HepG2 (cell line): ENCODE data around the gene PRR14. TPM values are rescaled to one million over a fixed set of nuclear protein-coding genes. Genes with fewer than 3 reads are reported as not detected.

Experiments
- ATF5 ChIP-seq: sonication (generic); formaldehyde crosslinking; IDR thresholded peaks from 2 replicates; pipeline ENCODE4 v1.4.0; 2020; ENCODE audit warnings: mild to moderate bottlenecking, low read depth, missing genetic modification reagents
- CCDC6 ChIP-seq: sonication (generic); formaldehyde crosslinking; IDR thresholded peaks from 2 replicates; pipeline ENCODE4 v1.8.1; 2022; ENCODE audit warnings: mild to moderate bottlenecking, missing genetic modification reagents, moderate library complexity
- CEBPG ChIP-seq: IDR thresholded peaks from 2 replicates; pipeline ENCODE4 v1.6.1; 2016
- FOXK2 ChIP-seq: fragments of 450-650 bp; IDR thresholded peaks from 2 replicates; pipeline ENCODE4 v1.6.1; 2016
- GABPA ChIP-seq, 2 experiments: IDR thresholded peaks; 2 replicates each; pipeline ENCODE4 v1.6.1; 2011 to 2016; ENCODE audit warnings: low read depth in 2 of 2, low read length in 1 of 2, missing biosample characterization in 1 of 2, missing genetic modification characterization in 1 of 2
- GTF3A ChIP-seq: sonication (generic); formaldehyde crosslinking; conservative IDR thresholded peaks from 2 replicates; pipeline ENCODE4 v1.4.0; 2020; ENCODE audit warnings: mild to moderate bottlenecking, missing genetic modification reagents
- HCFC1 ChIP-seq: fragments of 150-350 bp; IDR thresholded peaks from 2 replicates; pipeline ENCODE4 v1.6.1; 2014; ENCODE audit warnings: low read depth, low read length
- HOXA3 ChIP-seq: sonication (generic); formaldehyde crosslinking; IDR thresholded peaks from 2 replicates; pipeline ENCODE4 v1.5.0; 2020; ENCODE audit warnings: missing genetic modification reagents
- JARID2 ChIP-seq: sonication (generic); formaldehyde crosslinking; IDR thresholded peaks from 2 replicates; pipeline ENCODE4 v1.8.1; 2023; ENCODE audit warnings: missing genetic modification reagents, inconsistent platforms; ENCODE audit not compliant: insufficient replicate concordance
- MEIS2 ChIP-seq: sonication (generic); formaldehyde crosslinking; IDR thresholded peaks from 2 replicates; pipeline ENCODE4 v1.9.0; 2021; ENCODE audit warnings: mild to moderate bottlenecking, missing genetic modification reagents
- RXRB ChIP-seq: IDR thresholded peaks from 2 replicates; pipeline ENCODE4 v1.6.1; 2016; ENCODE audit warnings: borderline replicate concordance, missing genetic modification reagents, missing compliant biosample characterization
- TP53 ChIP-seq: sonication (generic); formaldehyde crosslinking; conservative IDR thresholded peaks from 2 replicates; pipeline ENCODE4 v1.4.0; 2020; ENCODE audit warnings: missing genetic modification reagents
- ZNF17 ChIP-seq: sonication (generic); formaldehyde crosslinking; IDR thresholded peaks from 2 replicates; pipeline ENCODE4 v1.5.0; 2020; ENCODE audit warnings: mild to moderate bottlenecking, missing genetic modification reagents
- ZNF337 ChIP-seq: sonication (generic); formaldehyde crosslinking; IDR thresholded peaks from 2 replicates; pipeline ENCODE4 v1.5.1; 2020; ENCODE audit warnings: missing genetic modification reagents, low read depth, mild to moderate bottlenecking, borderline replicate concordance
- ZNF501 ChIP-seq: sonication (generic); formaldehyde crosslinking; IDR thresholded peaks from 2 replicates; pipeline ENCODE4 v1.5.1; 2020; ENCODE audit warnings: mild to moderate bottlenecking, moderate library complexity, missing genetic modification reagents
- ZNF510 ChIP-seq: sonication (generic); formaldehyde crosslinking; IDR thresholded peaks from 2 replicates; pipeline ENCODE4 v1.4.0; 2020; ENCODE audit warnings: low read depth, mild to moderate bottlenecking, missing genetic modification reagents
- ZNF556 ChIP-seq: sonication (generic); formaldehyde crosslinking; IDR thresholded peaks from 2 replicates; pipeline ENCODE4 v1.4.0; 2020; ENCODE audit warnings: mild to moderate bottlenecking, missing genetic modification reagents, borderline replicate concordance
- ZNF598 ChIP-seq: sonication (generic); formaldehyde crosslinking; IDR thresholded peaks from 2 replicates; pipeline ENCODE4 v1.5.1; 2020; ENCODE audit warnings: mild to moderate bottlenecking, missing genetic modification reagents, borderline replicate concordance
- ZNF605 ChIP-seq: sonication (generic); formaldehyde crosslinking; IDR thresholded peaks from 2 replicates; pipeline ENCODE4 v1.8.0; 2022; ENCODE audit warnings: mild to moderate bottlenecking, missing genetic modification reagents
- ZNF674 ChIP-seq: sonication (generic); formaldehyde crosslinking; IDR thresholded peaks from 2 replicates; pipeline ENCODE4 v1.5.0; 2020; ENCODE audit warnings: low read depth, mild to moderate bottlenecking, missing genetic modification reagents
- ZNF773 ChIP-seq: sonication (generic); formaldehyde crosslinking; IDR thresholded peaks from 2 replicates; pipeline ENCODE4 v1.4.0; 2020; ENCODE audit warnings: missing genetic modification reagents, borderline replicate concordance
- ZNF784 ChIP-seq: sonication (generic); formaldehyde crosslinking; IDR thresholded peaks from 2 replicates; pipeline ENCODE4 v1.5.1; 2020; ENCODE audit warnings: missing genetic modification reagents, mild to moderate bottlenecking, borderline replicate concordance
- polyA plus RNA-seq, 8 experiments: library from polyadenylated mRNA; depleted of rRNA in 3 of 8; stranded (reverse) in 7 of 8; unstranded in 1 of 8; fragments of >200 nt; fragmentation: Illumina TruSeq in 4 of 8; extraction: Trizol in 4 of 8; gene quantifications; 2 replicates each; pipeline versions ENCODE4 v1.2.1 to v1.2.3, GENCODE V29; 2011 to 2016; ENCODE audit warnings: low read depth in 4 of 8, missing spikeins in 1 of 8, mixed read lengths in 1 of 8; ENCODE audit not compliant: insufficient read depth in 1 of 8
- total RNA-seq, 5 experiments: library from RNA; depleted of rRNA; stranded (reverse); fragments of >200 nt; fragmentation: Illumina TruSeq; extraction: Trizol; gene quantifications; 2 replicates each; pipeline ENCODE4 v1.2.3, GENCODE V29; 2016; ENCODE audit warnings: low read depth in 1 of 5
- TF ChIP-seq, protein P1 (sequence below): sonication (generic); formaldehyde crosslinking; IDR thresholded peaks from 2 replicates; pipeline ENCODE4 v1.4.0; 2020; ENCODE audit warnings: missing genetic modification reagents; ENCODE audit errors: not compliant biosample characterization
- TF ChIP-seq, protein P2 (sequence below), 2 experiments: sonication (generic) in 1 of 2; formaldehyde crosslinking in 1 of 2; IDR thresholded peaks; 2 replicates each; pipeline versions ENCODE4 v1.5.1 to v1.6.1; 2011 to 2020; ENCODE audit warnings: borderline replicate concordance in 1 of 2, low read depth in 1 of 2, low read length in 1 of 2, mild to moderate bottlenecking in 1 of 2, missing genetic modification reagents in 1 of 2, moderate library complexity in 1 of 2

PRR14 gene
- total and polyA plus RNA-seq, 2 of the 13 experiments (the other 11 are each of a cell fraction or from before 2014, with no cell fraction given) = 8.4 to 11.0 TPM

DNA sequence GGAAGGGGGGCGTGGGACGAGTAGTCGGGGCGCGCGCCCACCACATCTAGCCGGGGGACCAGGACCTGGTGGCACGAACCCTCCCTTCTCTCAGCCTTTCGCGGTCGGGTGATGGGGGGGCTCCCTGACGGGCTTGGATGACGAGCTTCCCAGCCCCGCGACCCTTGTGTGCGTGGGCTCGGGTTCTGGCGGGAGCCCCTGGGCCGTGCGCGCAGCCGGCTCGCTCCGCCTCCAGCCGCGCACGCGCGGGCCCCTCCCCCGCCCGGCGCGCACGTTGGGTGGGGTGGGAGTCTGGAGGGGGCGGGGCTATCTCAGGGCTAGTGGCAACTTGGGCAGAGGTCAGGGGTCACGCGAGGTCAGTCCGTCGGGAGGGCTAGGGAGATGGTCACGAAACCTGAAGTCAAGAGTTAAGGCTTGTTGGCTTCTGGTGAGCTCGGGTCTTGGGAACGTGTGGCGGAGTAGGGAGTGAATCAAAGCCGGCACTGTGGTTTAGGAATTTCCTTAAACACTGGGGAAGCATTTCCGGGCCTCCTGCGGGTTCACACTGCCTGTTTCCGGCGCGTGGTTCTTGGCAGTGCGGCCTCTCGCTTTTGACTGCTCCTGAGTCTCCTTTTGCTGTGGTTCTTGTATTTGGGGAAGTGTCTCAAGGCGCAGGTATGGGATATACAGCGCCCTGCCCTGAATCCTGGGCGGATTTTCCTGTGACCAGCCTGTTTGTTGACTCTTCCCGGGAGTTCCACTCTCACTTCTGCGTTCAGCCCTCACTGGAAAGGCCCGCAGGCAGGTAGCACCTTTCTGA lies 48.3 kb downstream of the PRR14 start, which contains the start of gene SRCAP (continued):
- TF ChIP-seq ZNF784 (CRISPR knock-in tag) (no peak), ZNF510 (no peak), ZNF337 (CRISPR knock-in tag) (no peak; the same call in 1 of the 2 replicates), HCFC1 (no peak), ZNF773 (CRISPR knock-in tag) (0 out of 2 replicates have a peak, but pooled peaks have one; percentile 44), TP53 (CRISPR knock-in tag) (0 out of 2 replicates have a peak, but pooled peaks have one; percentile 74), ZNF501 (CRISPR knock-in tag) (no peak), MEIS2 (CRISPR knock-in tag) (no peak; the same call in 1 of the 2 replicates), CEBPG (CRISPR knock-in tag) (0 out of 2 replicates have a peak, but pooled peaks have one; percentile 3), ZNF17 (CRISPR knock-in tag) (no peak), ZNF556 (no peak), RXRB (peak; percentile 95), CCDC6 (peak; percentile 70; the same call in 1 of the 2 replicates), FOXK2 (no peak), ZNF598 (CRISPR knock-in tag) (no peak), HOXA3 (peak; percentile 62; the same call in 1 of the 2 replicates), GABPA (IDR thresholded peaks at IDR 0.05; ENCODE audit: low read depth, low read length) (peak; percentile 78), GABPA (CRISPR knock-in tag; IDR thresholded peaks at IDR 0.05; ENCODE audit: low read depth) (peak; percentile 95), ATF5 (no peak), GTF3A (CRISPR knock-in tag) (0 out of 2 replicates have a peak, but pooled peaks have one; percentile 32), ZNF605 (CRISPR knock-in tag) (no peak), ZNF674 (CRISPR knock-in tag) (0 out of 2 replicates have a peak, but pooled peaks have one; percentile 26), JARID2 (CRISPR knock-in tag) (peak; percentile 53)
- TF ChIP-seq, protein P1, sequence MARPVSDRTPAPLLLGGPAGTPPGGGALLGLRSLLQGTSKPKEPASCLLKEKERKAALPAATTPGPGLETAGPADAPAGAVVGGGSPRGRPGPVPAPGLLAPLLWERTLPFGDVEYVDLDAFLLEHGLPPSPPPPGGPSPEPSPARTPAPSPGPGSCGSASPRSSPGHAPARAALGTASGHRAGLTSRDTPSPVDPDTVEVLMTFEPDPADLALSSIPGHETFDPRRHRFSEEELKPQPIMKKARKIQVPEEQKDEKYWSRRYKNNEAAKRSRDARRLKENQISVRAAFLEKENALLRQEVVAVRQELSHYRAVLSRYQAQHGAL = no peak
- TF ChIP-seq, protein P2, sequence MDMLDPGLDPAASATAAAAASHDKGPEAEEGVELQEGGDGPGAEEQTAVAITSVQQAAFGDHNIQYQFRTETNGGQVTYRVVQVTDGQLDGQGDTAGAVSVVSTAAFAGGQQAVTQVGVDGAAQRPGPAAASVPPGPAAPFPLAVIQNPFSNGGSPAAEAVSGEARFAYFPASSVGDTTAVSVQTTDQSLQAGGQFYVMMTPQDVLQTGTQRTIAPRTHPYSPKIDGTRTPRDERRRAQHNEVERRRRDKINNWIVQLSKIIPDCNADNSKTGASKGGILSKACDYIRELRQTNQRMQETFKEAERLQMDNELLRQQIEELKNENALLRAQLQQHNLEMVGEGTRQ (IDR thresholded peaks at IDR 0.05; ENCODE audit: low read depth, low read length) = no peak
- TF ChIP-seq, protein P2 (CRISPR knock-in tag; IDR thresholded peaks at IDR 0.05; ENCODE audit: borderline replicate concordance) = no peak
